Stimulated activated naive CD4-positive, alpha-beta T cell (primary cell): ENCODE results near the gene MESP2.

Experiments used
- DNase-seq, 6 experiments: peaks; one replicate each; lab custom pipeline; 2025; lab: John Stamatoyannopoulos, UW

Gene MESP2

GRCh38 chr15:89755701-89756100, 20.4 kb upstream of the MESP2 start:
- no peak for DNase-seq

- DNase-seq: no peak
Measured at GRCh38 chr15:89756897-89757296, 19.2 kb upstream of the MESP2 start.

- no peak for DNase-seq
Measured at GRCh38 chr15:89758283-89758682, 17.8 kb upstream of the MESP2 start.

- no peak for DNase-seq
Measured at GRCh38 chr15:89758981-89759380, 17.2 kb upstream of the MESP2 start.

GRCh38 chr15:89759835-89760234, 16.3 kb upstream of the MESP2 start:
- no peak for DNase-seq

GRCh38 chr15:89760303-89761008, 15.7 kb upstream of the MESP2 start:
- DNase-seq: peak in 4 of 6 experiments; percentile 16 to 44 (median 30)

- no peak for DNase-seq
Measured at GRCh38 chr15:89761009-89761831, 14.9 kb upstream of the MESP2 start.

- no peak for DNase-seq
Measured at GRCh38 chr15:89761929-89762328, 14.2 kb upstream of the MESP2 start.

GRCh38 chr15:89765694-89766093, 10.4 kb upstream of the MESP2 start:
- DNase-seq: no peak

- no peak for DNase-seq
Measured at GRCh38 chr15:89766357-89767311, 9.5 kb upstream of the MESP2 start.

GRCh38 chr15:89767411-89767915, 8.7 kb upstream of the MESP2 start:
- DNase-seq: no peak

GRCh38 chr15:89768071-89768500, 8.0 kb upstream of the MESP2 start:
- no peak for DNase-seq

GRCh38 chr15:89769366-89769765, 6.8 kb upstream of the MESP2 start:
- no peak for DNase-seq

GRCh38 chr15:89770041-89770440, 6.1 kb upstream of the MESP2 start:
- DNase-seq: no peak

- DNase-seq: no peak
Measured at GRCh38 chr15:89772932-89773583, 3.1 kb upstream of the MESP2 start.

GRCh38 chr15:89774492-89774891, 1.6 kb upstream of the MESP2 start:
- DNase-seq: no peak

GRCh38 chr15:89775815-89776214, 317 bp upstream of the MESP2 start:
- no peak for DNase-seq

GRCh38 chr15:89777073-89777751, 1.1 kb downstream of the MESP2 start:
- DNase-seq: no peak

- no peak for DNase-seq
Measured at GRCh38 chr15:89777782-89778380, 1.7 kb downstream of the MESP2 start.

GRCh38 chr15:89778861-89779260, 2.7 kb downstream of the MESP2 start:
- DNase-seq: no peak
